ENCODE measurements around the gene PDLIM7.

DNA sequence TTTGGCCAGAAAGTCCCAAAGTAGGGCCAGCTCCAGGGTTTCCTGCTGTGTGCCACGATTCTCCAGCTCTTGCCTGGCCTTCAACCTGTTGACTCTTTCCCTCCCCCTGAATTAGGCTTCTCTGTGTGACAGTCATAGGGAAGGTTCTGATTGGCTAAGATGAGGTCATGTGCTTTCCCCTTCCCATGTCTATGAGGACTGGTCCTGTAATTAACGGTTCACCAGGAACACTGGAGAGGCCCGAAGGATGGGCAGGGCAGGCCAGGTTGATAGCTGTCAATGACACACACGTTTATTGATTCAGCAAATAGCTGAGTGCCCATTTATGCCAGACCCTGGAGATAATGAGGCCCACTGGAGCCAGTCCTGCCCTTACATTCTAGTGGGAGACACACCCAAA lies 59.8 kb downstream of the PDLIM7 start:
- TF ChIP-seq, protein P1, sequence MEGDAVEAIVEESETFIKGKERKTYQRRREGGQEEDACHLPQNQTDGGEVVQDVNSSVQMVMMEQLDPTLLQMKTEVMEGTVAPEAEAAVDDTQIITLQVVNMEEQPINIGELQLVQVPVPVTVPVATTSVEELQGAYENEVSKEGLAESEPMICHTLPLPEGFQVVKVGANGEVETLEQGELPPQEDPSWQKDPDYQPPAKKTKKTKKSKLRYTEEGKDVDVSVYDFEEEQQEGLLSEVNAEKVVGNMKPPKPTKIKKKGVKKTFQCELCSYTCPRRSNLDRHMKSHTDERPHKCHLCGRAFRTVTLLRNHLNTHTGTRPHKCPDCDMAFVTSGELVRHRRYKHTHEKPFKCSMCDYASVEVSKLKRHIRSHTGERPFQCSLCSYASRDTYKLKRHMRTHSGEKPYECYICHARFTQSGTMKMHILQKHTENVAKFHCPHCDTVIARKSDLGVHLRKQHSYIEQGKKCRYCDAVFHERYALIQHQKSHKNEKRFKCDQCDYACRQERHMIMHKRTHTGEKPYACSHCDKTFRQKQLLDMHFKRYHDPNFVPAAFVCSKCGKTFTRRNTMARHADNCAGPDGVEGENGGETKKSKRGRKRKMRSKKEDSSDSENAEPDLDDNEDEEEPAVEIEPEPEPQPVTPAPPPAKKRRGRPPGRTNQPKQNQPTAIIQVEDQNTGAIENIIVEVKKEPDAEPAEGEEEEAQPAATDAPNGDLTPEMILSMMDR (IDR thresholded peaks at IDR 0.05) = no peak
- TF ChIP-seq POLR2A (IDR thresholded peaks at IDR 0.05; ENCODE audit: low read depth) (no peak), POLR2AphosphoS5 (IDR thresholded peaks at IDR 0.05) (no peak), EP300 (IDR thresholded peaks at IDR 0.05) (no peak)
